ENCODE measurements around the gene DPP4.

The DPP4 gene

GRCh38 chr2:162037886-162038285, 36.1 kb downstream of the DPP4 start:
- no peak for TF ChIP-seq CTCF (conservative IDR thresholded peaks at IDR 0.05)
- no peak overlapping the region for H3K27ac ChIP-seq

GRCh38 chr2:162037028-162037795, 36.8 kb downstream of the DPP4 start:
- TF ChIP-seq CTCF (conservative IDR thresholded peaks at IDR 0.05) = no peak

GRCh38 chr2:162035981-162036380, 38.0 kb downstream of the DPP4 start:
- H3K27ac ChIP-seq = no peak overlapping the region
- no peak for TF ChIP-seq CTCF (conservative IDR thresholded peaks at IDR 0.05)

More at GRCh38 chr2:162037028-162037795, 36.8 kb downstream of the DPP4 start:
- no peak overlapping the region for H3K27ac ChIP-seq

- peak overlapping the region; percentile 53 for H3K27ac ChIP-seq
- TF ChIP-seq CTCF (conservative IDR thresholded peaks at IDR 0.05) = no peak
These were observed 43.4 kb downstream of the DPP4 start for GRCh38 chr2:162030363-162031190.

GRCh38 chr2:162029287-162029901, 44.6 kb downstream of the DPP4 start:
- TF ChIP-seq CTCF (conservative IDR thresholded peaks at IDR 0.05) = no peak
- peak overlapping the region; percentile 53 for H3K27ac ChIP-seq

GRCh38 chr2:162028511-162028910, 45.5 kb downstream of the DPP4 start:
- H3K27ac ChIP-seq = peak overlapping the region; percentile 46; the same call in 1 of the 2 replicates
- TF ChIP-seq CTCF (conservative IDR thresholded peaks at IDR 0.05) = no peak
